D341Med (cell line): ENCODE measurements around the gene NAMPT.
"Not testable (repeated sequence)": the region's sequence is repeated elsewhere in the genome, so short reads cannot be mapped to it uniquely, and the experiment has no call there.

Source experiments
- DNase-seq: peaks from one replicate; pipeline ENCODE4 v3.0.0; 2012; ENCODE audit warnings: low spot score

The NAMPT gene

GRCh38 chr7:106284714-106285050 is at the start of gene NAMPT:
Gene NAMPT (minus strand): TSS chr7:106284983. CDS start chr7:106284884, 99 bp downstream.
- DNase-seq, result no peak

GRCh38 chr7:106332201-106332600 is 47.4 kb upstream of the NAMPT start:
- no peak for DNase-seq

- no peak for DNase-seq
Measured at GRCh38 chr7:106331441-106332175, 46.8 kb upstream of the NAMPT start.

- no peak for DNase-seq
Measured at GRCh38 chr7:106329971-106330733, 45.4 kb upstream of the NAMPT start.

GRCh38 chr7:106329408-106329807 is 44.6 kb upstream of the NAMPT start:
- no peak for DNase-seq

GRCh38 chr7:106327538-106328481 is 43.0 kb upstream of the NAMPT start:
- DNase-seq, result no peak

- DNase-seq, result no peak
Measured at GRCh38 chr7:106326594-106327537, 42.1 kb upstream of the NAMPT start.

GRCh38 chr7:106324509-106324908 is 39.7 kb upstream of the NAMPT start:
- not testable (repeated sequence) for DNase-seq

GRCh38 chr7:106320254-106320770 is 35.5 kb upstream of the NAMPT start:
- not testable (repeated sequence) for DNase-seq

- no peak for DNase-seq
Measured at GRCh38 chr7:106318482-106318881, 33.7 kb upstream of the NAMPT start.

GRCh38 chr7:106317971-106318370 is 33.2 kb upstream of the NAMPT start:
- no peak for DNase-seq

- no peak for DNase-seq
Measured at GRCh38 chr7:106316947-106317346, 32.2 kb upstream of the NAMPT start.

- DNase-seq, result no peak
Measured at GRCh38 chr7:106314875-106315274, 30.1 kb upstream of the NAMPT start.

GRCh38 chr7:106313966-106314365 is 29.2 kb upstream of the NAMPT start:
- DNase-seq, result no peak

GRCh38 chr7:106313456-106313901 is 28.7 kb upstream of the NAMPT start:
- DNase-seq, result no peak

- no peak for DNase-seq
Measured at GRCh38 chr7:106312906-106313305, 28.1 kb upstream of the NAMPT start.

GRCh38 chr7:106312099-106312871 is 27.5 kb upstream of the NAMPT start:
- no peak for DNase-seq

GRCh38 chr7:106309362-106309761 is 24.6 kb upstream of the NAMPT start:
- no peak for DNase-seq

GRCh38 chr7:106306256-106306655 is 21.5 kb upstream of the NAMPT start:
- no peak for DNase-seq

- DNase-seq, result no peak
Measured at GRCh38 chr7:106305732-106306131, 20.9 kb upstream of the NAMPT start.
